GM21367 (cell line): ENCODE data around the gene MACROD1.
"Not testable (repeated sequence)": the region's sequence is repeated elsewhere in the genome, so short reads cannot be mapped to it uniquely, and the experiment has no call there.

Experiments
- ATAC-seq: cut with Tn5 transposase; IDR thresholded peaks from one replicate; pipeline ENCODE4 v1.9.1; 2021; ENCODE audit not compliant: unreplicated experiment

MACROD1 gene

DNA sequence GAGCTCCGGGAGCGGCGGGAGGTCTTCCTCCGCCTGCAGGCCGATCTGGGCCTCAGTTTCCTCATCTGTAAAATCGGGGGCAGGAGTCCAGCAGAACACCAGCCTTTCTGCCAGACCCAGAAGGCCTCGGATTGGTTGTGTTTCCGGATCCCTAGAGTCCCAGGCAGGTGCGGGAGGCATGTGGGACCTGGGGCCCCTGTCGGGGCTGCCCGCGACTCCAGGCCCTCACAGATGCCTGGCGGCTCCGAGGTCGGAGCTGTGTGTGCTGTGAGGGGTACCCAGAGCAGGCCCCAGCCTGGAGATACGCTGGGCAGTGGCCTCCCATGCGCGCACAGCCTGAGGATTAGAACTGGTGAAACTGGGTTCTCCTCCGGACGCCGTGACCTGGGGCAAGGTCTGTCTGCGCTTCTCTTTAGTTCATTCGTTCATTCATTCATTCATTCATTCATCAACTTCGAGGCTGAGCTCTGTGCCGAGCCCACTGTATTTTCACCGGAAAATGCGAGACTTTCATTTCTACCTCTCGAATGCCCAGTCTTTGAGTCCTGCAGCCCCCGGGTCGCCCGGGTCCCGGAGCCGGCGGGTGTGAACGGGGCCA, 105.6 kb downstream of the MACROD1 start:
- no peak for ATAC-seq

DNA sequence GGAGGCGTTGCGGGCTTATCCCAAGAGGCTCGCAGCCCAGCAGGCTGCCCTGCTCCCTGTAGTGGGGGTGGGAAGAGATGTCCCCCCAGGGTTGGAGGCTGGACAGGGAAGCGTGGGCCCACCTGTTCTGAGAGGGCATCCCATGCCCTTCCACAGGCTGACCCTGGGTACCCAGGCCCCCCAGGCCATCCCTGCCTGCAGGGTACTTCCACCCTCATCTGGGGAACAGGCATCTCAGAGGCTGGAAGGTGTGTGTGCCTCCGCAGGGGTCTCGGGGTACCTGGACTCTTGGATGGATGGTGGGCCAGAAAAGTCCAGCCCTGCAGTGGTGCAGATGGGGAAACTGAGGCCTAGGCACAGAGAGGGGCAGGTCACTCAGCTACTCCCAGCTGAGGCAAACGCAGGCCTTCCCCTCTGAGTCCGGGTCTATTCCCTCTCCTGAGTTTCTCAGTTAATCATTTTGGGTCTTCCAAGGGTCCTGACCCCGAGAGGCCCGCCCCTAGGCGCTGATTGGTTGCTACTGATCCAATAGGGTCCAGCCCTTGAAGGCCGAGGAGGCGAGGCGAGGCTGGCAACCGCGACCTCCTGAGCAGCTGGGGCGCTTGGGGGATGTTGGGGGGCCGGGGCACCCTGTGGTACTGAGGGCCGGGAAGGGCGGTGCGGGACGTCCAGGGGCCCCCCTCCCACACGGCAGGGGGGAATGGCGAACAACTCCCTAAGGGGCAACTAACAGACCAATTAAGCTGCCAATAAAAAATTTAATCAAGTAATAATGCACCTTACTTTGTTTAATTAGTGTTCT, 106.4 kb downstream of the MACROD1 start:
- no peak for ATAC-seq

DNA sequence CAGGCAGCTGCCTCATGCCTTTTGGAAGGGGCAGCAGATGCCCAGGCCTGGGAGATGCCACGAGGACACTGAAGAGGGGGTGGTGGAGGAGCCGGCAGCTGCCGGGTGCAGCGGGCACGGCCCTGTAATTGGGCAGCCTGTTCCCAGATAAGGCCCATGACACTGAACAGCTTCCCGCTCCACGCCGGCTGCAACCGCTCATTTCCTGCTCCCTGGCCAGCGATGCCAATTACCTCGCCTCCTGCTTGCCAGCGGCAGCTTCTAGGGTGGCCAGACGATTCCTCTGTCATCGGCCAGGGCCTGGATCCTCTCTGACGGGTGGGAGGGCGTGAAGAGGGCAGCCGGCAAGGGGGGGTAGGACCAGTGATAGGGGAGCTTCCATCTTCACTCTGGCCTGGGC, 107.4 kb downstream of the MACROD1 start:
- no peak for ATAC-seq

DNA sequence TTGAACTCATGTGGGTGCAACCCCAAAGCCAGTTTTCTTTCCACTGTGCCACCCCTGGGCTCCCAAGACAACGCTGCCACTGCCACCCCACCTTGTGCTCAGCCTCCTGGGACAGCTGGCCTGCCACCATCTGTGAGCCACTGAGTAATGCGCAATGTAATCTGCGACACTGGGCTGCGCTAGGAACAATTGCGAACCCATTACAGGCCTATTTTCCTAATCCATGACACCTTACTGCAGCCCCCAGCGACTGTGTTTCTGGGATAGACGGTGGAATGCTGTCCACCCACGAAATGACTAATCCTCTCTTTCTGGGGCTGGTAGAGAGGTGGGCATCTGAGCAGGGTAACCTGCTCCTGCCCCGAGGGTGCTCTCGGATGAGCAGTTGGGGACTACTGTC, 108.0 kb downstream of the MACROD1 start:
- no peak for ATAC-seq

DNA sequence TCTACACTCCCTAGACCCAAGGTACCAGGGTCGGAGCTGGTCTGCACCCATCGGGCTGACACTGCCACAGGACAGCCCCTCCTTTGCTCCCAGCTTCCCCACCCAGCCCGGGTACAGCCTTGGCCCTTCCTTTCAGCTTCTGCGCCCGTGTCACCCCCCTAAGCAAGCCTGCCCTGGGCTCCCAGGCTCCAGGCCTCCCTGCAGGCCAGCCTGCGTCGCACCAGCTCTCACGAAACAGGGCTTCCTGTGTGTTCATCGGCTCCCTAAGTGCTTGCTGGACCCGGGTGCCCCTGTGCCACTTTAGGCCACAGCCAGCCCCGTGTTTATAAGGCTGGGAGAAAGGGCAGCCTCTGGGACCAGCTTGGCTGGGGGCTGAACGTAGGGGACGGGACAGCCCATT, 109.1 kb downstream of the MACROD1 start:
- no peak for ATAC-seq

DNA sequence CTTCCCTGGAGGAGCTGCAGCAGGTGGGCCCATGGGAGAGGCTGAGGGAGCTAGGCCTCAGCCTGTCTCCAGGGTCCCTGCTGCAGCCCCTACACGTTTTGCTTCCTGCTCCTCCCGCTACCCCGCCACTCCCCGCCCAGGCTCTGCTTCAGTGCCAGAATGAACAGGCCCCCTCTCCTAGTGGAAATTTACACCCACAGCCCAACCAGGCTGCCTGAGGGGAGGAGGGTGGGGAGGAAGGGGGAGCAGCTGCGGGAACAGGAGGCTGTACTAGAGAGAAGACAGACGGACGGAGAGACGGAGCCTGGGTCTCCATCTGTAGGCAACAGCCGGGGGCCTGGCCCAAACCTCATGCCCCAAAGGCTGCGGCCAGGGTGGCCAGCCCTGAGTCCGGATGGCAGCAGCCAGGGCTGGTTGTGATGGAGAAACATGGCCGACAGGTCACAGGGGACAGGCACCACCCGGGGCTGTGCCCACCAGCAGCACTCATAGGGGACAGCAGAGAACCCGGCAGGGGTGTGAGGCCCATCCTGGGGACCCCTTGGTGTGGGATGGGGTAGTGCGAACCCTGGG, 109.6 kb downstream of the MACROD1 start:
- ATAC-seq: no peak

DNA sequence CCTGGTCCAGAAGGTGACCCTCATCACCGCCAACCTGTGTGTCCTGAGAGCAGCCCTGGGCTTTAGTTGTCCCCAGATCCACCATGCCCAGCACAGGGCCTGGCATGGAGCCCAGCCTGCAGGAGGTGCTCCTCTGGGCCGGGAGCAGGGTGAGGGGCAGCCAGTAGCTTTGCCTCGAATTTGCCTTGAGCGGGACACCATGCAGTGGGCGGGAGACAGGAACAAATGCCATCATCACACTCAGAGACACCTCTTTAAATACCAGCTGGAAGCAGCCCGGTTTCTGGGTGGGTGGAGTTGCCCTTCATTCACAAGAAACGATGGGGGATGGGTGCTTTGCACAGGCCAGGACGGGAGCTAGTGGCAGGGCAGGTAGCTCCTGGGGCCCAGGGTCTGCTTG, 110.8 kb downstream of the MACROD1 start:
- no peak for ATAC-seq

DNA sequence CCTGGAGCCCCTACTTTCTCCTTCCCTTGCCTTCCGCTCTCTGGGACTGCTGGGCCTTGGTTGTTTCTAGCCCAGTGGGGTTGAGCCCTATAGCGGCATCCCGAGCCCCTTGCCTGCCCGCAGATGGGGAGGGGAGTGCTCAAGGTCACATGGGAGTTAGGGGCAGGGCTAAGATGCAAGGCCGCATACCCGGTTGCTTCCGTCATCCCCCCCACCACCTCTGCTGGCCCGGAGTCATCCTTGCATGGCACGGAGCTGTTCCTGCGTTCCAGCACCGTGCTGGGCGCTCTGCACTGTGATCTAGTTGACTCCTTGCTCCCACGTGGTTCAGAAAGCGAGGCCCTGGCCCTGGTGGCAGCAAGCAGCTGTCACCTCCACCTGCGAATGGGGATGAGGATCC, 112.2 kb downstream of the MACROD1 start:
- no peak for ATAC-seq

DNA sequence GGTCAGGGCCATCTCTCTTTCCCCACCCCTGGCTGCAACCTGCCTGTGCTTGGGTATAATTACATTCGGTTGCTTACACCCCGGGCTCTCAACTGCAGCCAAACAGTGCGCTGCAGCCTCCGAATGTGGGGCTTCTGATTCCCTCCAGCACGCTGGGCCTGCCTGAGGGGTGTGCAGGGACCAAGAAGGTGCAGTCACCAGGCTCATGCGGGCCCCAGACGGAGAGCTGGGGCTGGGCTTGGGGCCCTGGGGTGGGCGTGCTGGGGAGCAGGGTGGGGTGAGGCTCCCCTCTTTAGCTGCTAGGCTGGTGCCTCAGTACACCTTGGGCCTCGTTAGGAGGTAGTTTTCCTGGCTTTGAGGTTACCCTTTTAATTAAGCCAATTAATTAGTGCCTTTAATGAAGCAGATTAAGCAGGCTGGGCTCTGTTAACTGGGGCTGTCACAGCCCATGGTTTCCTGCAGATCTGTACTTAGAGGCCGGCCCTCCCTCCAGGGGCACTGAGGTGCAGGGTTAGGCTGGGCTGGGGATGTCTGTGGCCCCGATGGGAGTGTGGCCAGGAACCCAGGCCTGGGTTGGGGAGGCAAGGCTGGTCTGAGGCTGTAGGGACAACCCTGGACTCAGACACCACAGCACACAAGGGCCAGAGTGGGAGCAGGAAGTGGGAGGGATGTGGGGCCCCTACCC, 112.8 kb downstream of the MACROD1 start:
- ATAC-seq: no peak

DNA sequence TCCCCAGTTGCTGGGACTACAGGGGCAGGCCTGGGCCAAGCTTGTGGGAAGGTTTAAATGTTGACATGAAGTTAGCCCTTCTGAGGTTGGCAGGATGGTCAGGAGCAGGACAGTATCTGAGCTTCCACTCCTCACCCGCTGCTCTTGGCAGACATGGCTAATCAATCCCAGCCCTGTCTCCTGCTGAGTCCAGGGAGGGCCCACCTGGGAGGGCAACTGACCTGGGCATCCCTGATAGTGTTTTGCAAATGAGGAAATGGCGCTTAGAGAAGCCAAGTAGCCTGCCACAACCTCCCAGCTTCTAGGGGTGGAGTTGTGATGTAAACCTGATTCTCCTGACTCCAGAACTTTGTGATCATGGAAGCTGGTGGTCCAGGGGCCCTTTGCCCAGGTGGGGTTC, 113.5 kb downstream of the MACROD1 start:
- ATAC-seq: no peak

DNA sequence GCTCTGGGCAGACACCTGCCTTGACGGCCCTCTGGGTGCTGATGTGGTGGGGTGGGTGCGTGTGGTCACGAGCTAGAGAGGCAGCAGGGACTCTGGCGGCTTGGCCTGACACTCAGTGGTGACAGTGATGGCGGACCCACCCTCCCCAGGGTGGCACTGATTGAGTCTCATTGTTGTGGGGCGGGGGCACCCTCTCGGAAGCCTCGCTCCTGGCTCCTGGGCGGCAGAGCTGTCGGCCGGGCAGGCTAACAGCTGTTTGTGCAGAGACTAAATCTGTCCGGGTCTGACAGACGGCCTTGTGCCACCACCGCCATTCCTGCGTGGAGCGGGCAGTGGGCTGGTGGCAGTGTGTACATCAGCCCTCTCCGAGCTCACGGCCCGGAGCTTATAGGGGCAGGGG, 114.6 kb downstream of the MACROD1 start:
- no peak for ATAC-seq

DNA sequence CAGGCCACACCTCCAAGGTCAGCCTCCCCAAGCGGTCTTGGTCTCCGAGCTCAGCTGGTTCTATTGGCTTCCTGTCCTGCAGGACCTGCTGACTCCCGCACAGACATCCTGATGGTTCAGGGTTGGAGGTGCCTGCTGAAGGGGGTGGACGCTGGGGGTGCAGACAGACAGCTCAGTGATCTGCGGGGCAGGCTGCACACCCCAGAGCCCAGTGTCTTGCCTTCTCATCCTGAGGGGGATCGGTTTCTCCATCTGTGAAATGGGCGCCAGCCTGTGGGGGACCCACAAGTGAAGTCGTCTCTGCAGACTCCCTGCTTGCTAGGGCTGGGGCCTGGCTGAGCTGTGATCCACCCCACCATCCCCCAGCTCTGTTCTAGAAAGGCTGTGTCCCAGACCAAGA, 116.4 kb downstream of the MACROD1 start:
- ATAC-seq: no peak

DNA sequence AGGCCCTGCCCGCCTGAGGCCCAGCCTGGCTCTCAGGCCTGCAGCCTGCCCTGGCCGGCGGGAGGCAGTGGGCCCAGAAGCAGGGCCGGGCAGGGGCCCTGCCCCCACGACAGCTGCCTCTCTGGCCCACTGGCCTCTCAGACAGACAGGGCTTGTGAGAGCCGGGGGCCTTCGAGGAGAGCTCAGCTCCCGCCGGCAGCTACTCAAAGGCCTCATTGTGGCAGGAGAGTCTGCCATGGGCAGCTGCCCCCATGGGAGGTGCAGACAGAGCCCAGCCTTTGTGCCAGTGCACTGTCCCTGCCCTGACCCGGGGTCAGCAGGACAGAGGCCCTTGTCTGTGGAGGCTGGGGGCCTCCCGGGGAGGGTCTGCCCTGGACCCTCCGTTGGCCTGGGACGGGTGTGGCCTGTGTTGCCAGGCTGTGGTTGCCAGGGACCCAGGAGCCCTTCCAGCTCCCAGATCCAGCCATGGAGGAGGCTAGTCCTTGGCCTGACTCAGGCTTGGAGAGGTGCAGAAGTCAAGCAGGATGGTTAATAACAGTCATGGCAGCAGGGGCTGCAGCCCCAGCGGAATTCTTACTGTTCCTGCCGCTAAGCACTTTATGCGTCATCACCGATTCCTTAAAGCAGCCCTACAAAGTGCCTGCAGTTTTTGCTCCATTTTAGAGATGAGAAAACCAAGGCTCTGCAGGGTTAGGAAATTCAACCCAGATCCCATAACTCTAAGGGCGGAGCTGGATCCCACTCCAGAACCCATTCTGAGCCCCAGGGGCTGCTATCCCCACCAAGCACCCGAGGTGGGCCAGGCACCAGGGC, 117.7 kb downstream of the MACROD1 start:
- ATAC-seq: no peak

DNA sequence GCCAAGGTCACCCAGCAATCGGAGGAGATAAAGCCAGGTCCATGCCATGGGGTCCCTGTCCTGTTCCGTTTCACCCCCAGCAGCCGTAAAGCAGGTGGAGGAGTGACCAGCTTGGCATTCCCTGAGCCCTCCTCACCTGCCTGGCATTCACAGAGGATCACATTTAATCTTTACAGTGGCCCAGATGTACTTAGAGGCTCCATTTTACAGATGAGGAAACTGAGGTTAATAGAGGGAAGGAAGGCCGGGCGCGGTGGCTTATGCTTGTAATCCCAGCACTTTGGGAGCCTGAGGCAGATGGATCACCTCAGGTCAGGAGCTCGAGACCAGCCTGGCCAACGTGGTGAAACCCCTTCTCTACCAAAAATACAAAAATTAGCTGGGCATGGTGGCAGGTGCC, 118.5 kb downstream of the MACROD1 start:
- not testable (repeated sequence) for ATAC-seq

DNA sequence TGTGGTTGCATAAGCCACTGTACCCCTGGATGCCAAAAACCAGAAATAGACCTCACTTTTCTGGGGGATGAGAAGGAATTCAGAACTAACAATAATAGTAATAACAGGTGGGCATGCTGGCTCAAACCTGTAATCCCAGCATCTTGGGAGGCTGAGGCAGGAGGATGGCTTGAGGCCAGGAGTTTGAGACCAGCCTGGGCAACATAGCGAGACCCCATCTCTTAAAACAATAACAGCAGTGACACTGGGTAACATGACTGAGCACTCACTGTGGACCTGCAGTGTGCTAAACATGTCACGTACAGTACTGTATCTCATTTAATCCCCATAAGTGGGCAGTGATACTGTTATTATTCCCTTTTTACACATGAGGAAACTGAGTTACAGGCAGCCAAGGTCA, 120.2 kb downstream of the MACROD1 start:
- no peak for ATAC-seq

DNA sequence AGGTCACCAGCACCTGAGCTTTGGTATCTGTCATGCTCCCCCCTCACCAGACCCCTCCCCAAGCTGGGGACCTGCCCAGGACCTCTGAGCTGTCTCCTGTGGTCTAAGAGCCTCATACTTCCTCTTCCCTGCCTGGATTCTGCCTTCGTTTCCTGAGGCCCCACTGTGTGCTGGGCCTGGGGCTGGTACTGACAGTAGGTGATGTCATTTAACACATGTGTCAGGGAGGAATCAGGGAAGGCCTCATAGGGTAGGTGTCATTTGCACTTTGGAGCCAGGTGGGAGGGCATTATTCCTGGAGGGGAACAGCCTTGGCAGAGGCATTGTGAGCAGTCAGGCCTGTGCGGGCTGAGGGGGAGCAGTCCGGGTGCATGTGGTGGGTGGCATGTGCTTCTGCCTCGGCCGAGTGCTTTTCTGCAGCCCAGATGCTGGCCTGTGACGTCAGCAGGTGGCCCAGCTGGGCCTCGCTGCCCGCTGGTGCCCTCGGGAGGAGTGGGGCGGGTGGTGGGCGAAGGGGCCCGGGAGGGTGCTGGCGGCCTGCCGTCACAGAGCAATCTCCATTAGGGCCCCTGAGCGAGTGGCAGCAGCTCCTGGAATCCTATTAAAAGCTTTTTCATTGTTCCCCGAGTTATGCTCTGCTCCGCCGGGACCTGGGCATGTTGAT, 121.1 kb downstream of the MACROD1 start:
- ATAC-seq: no peak

DNA sequence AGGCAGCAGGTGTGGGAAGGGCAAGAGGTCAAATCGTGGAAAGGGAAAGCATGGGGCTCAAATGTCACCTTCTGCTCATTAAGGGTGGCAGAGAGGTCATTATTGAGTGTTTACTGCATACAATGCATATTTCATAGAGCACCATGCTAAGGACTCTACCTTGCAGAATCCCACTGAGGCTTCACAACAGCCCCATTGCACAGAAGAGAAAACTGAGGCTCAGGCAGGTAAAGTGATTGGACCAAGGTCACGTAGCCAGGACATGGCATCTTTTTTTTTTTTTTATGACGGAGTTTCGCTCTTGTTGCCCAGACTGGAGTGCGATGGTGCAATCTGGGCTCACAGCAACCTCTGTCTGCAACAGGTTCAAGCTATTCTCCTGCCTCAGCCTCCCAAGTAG, 122.4 kb downstream of the MACROD1 start:
- ATAC-seq: no peak

DNA sequence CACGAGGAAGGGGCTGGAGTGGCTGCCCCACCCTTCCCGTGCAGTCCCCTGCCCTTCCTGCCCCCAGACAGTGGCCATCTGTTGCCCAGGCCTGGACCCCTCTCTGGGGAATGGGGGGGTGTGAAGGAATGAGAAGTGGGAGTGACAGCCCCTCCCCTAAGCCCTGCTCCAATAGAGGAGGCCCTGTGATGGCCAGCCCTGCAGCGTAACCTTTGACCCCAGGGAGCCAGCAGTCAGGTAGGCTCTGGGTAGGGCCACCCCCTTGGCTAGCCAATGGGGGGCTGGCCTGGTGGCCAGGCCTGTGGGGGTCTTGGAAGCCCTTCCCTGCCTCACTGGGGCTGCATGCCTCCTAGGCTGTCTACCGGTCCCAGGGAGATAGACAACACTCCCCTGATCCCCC, 123.6 kb downstream of the MACROD1 start:
- no peak for ATAC-seq

DNA sequence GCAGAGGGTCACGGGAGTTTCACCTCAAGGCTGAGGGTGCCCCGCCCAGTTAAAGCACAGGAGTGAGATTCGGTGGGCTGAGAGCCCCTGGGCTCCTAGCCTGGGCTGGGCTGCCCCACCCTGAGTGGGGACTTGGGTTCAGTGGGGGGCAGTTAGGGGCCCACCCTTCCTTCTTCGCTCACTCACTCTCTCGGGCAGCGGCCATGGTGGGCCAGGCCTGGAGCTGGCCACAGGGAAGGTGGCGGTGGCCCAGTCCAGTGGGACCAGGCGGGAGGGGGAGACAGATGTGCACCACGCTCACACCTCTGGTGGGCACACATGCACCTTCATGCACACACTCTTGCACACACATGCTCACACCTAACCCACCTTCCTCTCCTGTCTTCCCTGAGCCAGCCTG, 124.1 kb downstream of the MACROD1 start:
- ATAC-seq: no peak

DNA sequence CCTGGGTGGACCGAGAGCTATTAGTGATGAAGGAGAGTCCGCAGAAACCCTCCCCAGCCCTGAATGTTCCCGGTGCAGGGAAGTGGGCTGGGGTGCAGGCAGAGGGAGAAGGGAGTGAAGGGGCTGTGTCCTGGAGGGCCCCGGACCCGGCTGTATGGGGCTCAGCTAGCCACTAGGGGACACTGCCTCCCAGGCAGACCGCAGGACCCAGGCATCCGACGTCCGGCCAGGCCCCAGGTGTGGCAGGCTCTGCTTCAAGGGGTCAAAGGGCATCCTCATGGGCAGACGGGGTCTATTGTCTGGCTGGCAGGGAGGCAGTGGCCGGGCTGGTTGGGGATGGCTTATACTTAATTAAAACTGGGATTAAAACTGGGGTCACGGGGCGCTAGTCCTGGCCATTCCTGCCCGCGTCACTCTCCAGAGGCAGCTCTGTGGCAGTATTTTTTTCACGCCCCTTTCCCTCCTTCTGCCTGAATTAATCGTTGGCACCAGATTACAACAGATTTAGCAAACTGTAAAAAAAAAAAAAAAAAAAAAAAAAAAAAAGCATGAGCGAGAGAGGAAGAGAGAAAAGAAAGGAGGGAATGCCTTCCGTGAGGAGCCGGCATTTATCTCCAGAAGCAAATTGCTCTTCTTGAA, 125.1 kb downstream of the MACROD1 start:
- ATAC-seq: no peak
